ENCODE data around the gene TREML4.

Gene TREML4

DNA sequence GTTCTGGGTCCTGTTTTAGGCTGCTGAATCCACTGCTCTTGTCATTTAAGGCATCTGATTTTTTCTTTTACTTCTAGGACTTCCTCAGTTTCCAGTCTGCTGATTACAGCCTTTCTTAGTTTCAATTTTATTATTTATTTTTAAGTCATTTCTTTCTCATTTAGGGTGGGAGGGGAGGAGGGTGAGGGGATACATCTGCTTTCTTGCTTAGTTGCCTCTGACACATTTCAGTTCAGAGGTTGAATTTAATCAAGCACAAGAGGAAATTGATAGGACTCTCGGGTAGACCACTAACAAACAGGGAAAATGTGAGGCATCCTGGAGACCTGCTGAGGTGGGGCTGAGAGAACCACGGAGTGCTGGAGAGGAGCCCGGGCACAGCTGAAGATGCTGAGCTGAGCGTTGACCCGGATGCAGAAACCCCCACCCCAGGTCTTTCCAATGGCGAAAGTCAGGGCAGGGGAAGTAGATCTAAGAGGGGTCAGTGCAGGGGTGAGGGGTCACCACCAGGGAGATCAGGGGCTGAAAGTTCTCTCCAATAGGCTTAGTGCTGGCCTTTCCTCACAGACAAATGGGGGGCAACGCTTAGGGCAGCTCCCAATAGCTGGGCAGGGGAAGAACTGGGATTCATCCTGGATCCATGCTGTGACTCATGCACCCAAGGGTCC, 19.6 kb upstream of the TREML4 start:
- WGBS, 2 experiments (ENCODE audit: insufficient coverage in 2 of 2) = 78 to 89% methylated on average over 6 to 7 of the region's 7 CpGs
- H3K4me1 ChIP-seq (ENCODE audit: control insufficient read depth, insufficient read depth, low read length, poor library complexity, severe bottlenecking) = no peaks in the 10 kb centered on the region
- H3K4me3 ChIP-seq (ENCODE audit: extremely low read depth, insufficient read depth, low read length, poor library complexity, severe bottlenecking) = no peak overlapping the region
- H3K36me3 ChIP-seq (ENCODE audit: control insufficient read depth, insufficient read depth, low read length) = no peaks in the 10 kb centered on the region
- H3K27ac ChIP-seq (ENCODE audit: low read depth, low read length, severe bottlenecking) = no peak overlapping the region
- no peaks in the 10 kb centered on the region for H3K9me3 ChIP-seq (ENCODE audit: control insufficient read depth, low read length)

DNA sequence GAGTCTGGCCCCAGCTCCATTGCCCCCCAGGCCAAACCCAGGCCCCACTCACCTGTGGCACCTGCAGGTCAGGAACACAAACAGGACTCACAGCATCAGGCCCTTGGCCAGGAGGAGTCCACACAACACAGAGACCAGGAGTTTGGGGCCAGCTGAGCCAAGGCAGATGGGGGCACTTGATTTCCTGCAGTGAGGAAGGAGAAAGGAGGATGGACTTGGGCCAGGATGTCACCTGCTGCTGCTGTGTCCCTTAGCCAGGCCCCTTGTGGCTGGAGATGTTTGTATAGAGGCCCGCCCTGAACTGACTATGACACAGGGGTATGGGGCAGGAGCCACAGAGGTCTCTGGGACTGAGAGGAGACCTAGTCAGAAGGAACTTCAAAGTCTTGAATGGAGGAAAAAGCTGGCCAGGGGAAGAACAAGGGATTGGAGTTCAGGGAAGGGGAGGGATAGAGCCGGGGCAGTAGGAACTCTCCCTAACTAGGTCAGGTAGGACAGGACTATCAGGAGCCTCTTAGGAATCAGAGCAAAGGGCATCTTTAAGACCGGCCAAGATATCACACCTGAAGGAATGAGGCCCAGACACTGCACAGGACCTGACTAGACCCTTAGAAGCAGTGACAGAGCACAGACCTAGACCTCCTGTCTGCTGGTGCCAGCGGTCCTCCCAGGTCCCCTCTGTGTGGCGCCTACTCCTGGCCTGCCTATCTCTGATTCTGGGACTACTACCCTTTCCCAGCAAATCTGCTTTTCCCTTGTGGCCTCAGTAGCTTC, 18.4 kb upstream of the TREML4 start:
- Histone ChIP-seq H3K27ac (ENCODE audit: low read depth, low read length, severe bottlenecking) (no peak overlapping the region), H3K9me3 (ENCODE audit: control insufficient read depth, low read length) (peaks cover 5% of the 10 kb centered on the region), H3K4me1 (ENCODE audit: control insufficient read depth, insufficient read depth, low read length, poor library complexity, severe bottlenecking) (no peaks in the 10 kb centered on the region), H3K36me3 (ENCODE audit: control insufficient read depth, insufficient read depth, low read length) (no peaks in the 10 kb centered on the region), H3K4me3 (ENCODE audit: extremely low read depth, insufficient read depth, low read length, poor library complexity, severe bottlenecking) (no peak overlapping the region)
- 84 to 98% methylated on average over 5 of the region's 5 CpGs for WGBS, 2 experiments (ENCODE audit: insufficient coverage in 2 of 2)

- WGBS, 2 experiments (ENCODE audit: insufficient coverage in 2 of 2) = 76 to 81% methylated on average over 7 to 9 of the region's 9 CpGs
- H3K27ac ChIP-seq (ENCODE audit: low read depth, low read length, severe bottlenecking) = no peak overlapping the region
- H3K4me3 ChIP-seq (ENCODE audit: extremely low read depth, insufficient read depth, low read length, poor library complexity, severe bottlenecking) = no peak overlapping the region
- no peaks in the 10 kb centered on the region for H3K36me3 ChIP-seq (ENCODE audit: control insufficient read depth, insufficient read depth, low read length)
- peaks cover 11% of the 10 kb centered on the region for H3K9me3 ChIP-seq (ENCODE audit: control insufficient read depth, low read length)
- H3K4me1 ChIP-seq (ENCODE audit: control insufficient read depth, insufficient read depth, low read length, poor library complexity, severe bottlenecking) = no peaks in the 10 kb centered on the region
These were observed 13.4 kb upstream of the TREML4 start for GRCh38 chr6:41214559-41215238.

DNA sequence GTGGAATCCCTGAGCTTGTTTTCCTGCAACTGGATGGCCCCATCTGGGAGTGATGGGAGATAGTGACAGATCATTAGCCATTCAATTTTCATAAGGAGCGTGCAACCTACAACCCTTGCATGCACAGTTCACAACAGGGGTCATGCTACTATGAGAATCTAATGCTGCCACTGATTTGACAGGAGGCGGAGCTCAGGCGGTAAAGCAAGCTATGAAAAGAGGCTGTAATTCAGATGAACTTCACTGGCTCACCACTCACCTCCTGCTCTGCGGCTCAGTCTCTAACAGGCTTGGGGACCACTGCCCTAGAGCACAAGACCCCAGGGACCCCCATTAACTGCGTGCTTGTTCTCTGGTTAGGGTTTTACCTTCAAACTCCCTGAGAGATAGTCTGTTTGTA, 12.4 kb upstream of the TREML4 start:
- no peaks in the 10 kb centered on the region for H3K4me1 ChIP-seq (ENCODE audit: control insufficient read depth, insufficient read depth, low read length, poor library complexity, severe bottlenecking)
- peaks cover 19% of the 10 kb centered on the region for H3K9me3 ChIP-seq (ENCODE audit: control insufficient read depth, low read length)
- no peak overlapping the region for H3K4me3 ChIP-seq (ENCODE audit: extremely low read depth, insufficient read depth, low read length, poor library complexity, severe bottlenecking)
- H3K27ac ChIP-seq (ENCODE audit: low read depth, low read length, severe bottlenecking) = no peak overlapping the region
- H3K36me3 ChIP-seq (ENCODE audit: control insufficient read depth, insufficient read depth, low read length) = no peaks in the 10 kb centered on the region
- 75 to 87% methylated on average over 4 to 5 of the region's 5 CpGs for WGBS, 2 experiments (ENCODE audit: insufficient coverage in 2 of 2)

GRCh38 chr6:41216616-41217015, 11.5 kb upstream of the TREML4 start:
- H3K27ac ChIP-seq (ENCODE audit: low read depth, low read length, severe bottlenecking) = no peak overlapping the region
- no peaks in the 10 kb centered on the region for H3K4me1 ChIP-seq (ENCODE audit: control insufficient read depth, insufficient read depth, low read length, poor library complexity, severe bottlenecking)
- H3K36me3 ChIP-seq (ENCODE audit: control insufficient read depth, insufficient read depth, low read length) = no peaks in the 10 kb centered on the region
- no peak overlapping the region for H3K4me3 ChIP-seq (ENCODE audit: extremely low read depth, insufficient read depth, low read length, poor library complexity, severe bottlenecking)
- 69 to 86% methylated on average over 4 to 5 of the region's 5 CpGs for WGBS, 2 experiments (ENCODE audit: insufficient coverage in 2 of 2)
- peaks cover 23% of the 10 kb centered on the region for H3K9me3 ChIP-seq (ENCODE audit: control insufficient read depth, low read length)

DNA sequence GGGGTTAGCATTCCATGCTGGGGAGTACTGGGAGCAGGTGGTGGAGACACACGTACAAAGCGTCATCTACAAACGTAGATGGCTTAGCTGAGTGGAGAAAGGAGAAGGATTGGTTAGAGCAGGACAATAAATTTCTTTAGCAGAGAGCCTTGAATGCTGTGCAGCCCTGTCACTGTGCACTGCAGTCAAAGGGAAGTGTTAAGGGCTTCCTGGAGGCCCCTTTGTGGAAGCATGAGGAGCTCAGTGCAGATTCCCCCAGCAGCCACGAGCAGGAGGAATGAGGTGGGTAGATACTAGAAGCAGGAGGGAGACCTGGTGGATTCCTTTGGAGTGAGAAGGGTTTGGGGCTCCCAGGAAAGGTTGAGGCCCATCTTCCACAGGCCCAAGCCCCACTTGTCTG, 6.1 kb upstream of the TREML4 start:
- no peak overlapping the region for H3K4me3 ChIP-seq (ENCODE audit: extremely low read depth, insufficient read depth, low read length, poor library complexity, severe bottlenecking)
- 90 to 95% methylated on average over 3 to 4 of the region's 4 CpGs for WGBS, 2 experiments (ENCODE audit: insufficient coverage in 2 of 2)
- H3K36me3 ChIP-seq (ENCODE audit: control insufficient read depth, insufficient read depth, low read length) = no peaks in the 10 kb centered on the region
- H3K27ac ChIP-seq (ENCODE audit: low read depth, low read length, severe bottlenecking) = no peak overlapping the region
- peaks cover 12% of the 10 kb centered on the region for H3K9me3 ChIP-seq (ENCODE audit: control insufficient read depth, low read length)
- H3K4me1 ChIP-seq (ENCODE audit: control insufficient read depth, insufficient read depth, low read length, poor library complexity, severe bottlenecking) = no peaks in the 10 kb centered on the region

DNA sequence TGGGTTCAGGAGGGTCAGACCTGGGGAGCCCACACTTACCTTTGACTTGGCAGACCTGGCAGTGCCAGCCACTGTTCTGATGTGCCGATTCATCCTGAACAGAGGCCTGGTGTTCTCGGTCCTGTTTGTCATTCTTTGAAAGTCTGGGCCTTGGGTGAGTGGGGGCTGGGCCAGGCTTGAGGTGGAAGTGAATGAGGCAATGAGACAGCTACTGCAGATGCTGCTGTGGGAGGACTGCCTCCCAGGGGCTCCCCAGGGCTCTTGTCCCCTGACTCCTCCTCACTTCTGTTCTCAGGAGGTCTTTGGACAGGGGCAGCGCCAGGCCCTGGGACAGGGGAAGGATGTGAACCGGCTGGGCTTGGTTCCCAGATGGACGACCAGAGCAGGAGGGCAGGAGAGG, 5.6 kb upstream of the TREML4 start:
- Histone ChIP-seq H3K4me1 (ENCODE audit: control insufficient read depth, insufficient read depth, low read length, poor library complexity, severe bottlenecking) (no peaks in the 10 kb centered on the region), H3K9me3 (ENCODE audit: control insufficient read depth, low read length) (peaks cover 12% of the 10 kb centered on the region)
- 85 to 91% methylated on average over 4 to 5 of the region's 5 CpGs for WGBS, 2 experiments (ENCODE audit: insufficient coverage in 2 of 2)

GRCh38 chr6:41224800-41225199, 3.3 kb upstream of the TREML4 start:
- Histone ChIP-seq H3K4me3 (ENCODE audit: extremely low read depth, insufficient read depth, low read length, poor library complexity, severe bottlenecking) (no peak overlapping the region), H3K9me3 (ENCODE audit: control insufficient read depth, low read length) (peaks cover 12% of the 10 kb centered on the region), H3K27ac (ENCODE audit: low read depth, low read length, severe bottlenecking) (no peak overlapping the region), H3K4me1 (ENCODE audit: control insufficient read depth, insufficient read depth, low read length, poor library complexity, severe bottlenecking) (no peaks in the 10 kb centered on the region), H3K36me3 (ENCODE audit: control insufficient read depth, insufficient read depth, low read length) (no peaks in the 10 kb centered on the region)
- WGBS, 2 experiments (ENCODE audit: insufficient coverage in 2 of 2) = no CpG with 5 or more reads among the region's 1 CpG

More for the DNA sequence above, 5.6 kb upstream of the TREML4 start:
- H3K36me3 ChIP-seq (ENCODE audit: control insufficient read depth, insufficient read depth, low read length) = no peaks in the 10 kb centered on the region
- no peak overlapping the region for H3K4me3 ChIP-seq (ENCODE audit: extremely low read depth, insufficient read depth, low read length, poor library complexity, severe bottlenecking)
- H3K27ac ChIP-seq (ENCODE audit: low read depth, low read length, severe bottlenecking) = no peak overlapping the region

DNA sequence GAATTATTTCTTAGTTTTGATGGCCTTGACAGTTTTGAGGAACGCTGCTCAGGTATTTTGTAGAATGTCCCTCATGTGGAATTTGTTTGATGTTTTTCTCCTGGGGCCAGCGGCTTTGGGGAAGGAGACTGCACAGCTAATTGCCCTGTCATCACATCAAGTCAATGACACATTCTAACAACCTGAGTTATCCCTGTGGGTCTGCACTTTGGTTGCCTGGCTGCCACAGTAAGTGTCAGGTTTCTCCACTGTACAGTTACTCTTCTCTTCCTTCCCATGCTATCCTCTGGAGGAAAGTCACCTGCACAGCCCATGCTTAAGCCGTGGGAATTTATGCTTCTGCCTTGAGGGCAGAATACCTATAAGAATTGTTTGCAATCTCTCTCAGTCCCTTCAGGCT, 1.4 kb upstream of the TREML4 start:
- Histone ChIP-seq H3K4me3 (ENCODE audit: extremely low read depth, insufficient read depth, low read length, poor library complexity, severe bottlenecking) (no peak overlapping the region), H3K9me3 (ENCODE audit: control insufficient read depth, low read length) (no peaks in the 10 kb centered on the region), H3K36me3 (ENCODE audit: control insufficient read depth, insufficient read depth, low read length) (no peaks in the 10 kb centered on the region), H3K27ac (ENCODE audit: low read depth, low read length, severe bottlenecking) (no peak overlapping the region), H3K4me1 (ENCODE audit: control insufficient read depth, insufficient read depth, low read length, poor library complexity, severe bottlenecking) (no peaks in the 10 kb centered on the region)
- 80 to 83% methylated on average over 1 to 3 of the region's 3 CpGs for WGBS, 2 experiments (ENCODE audit: insufficient coverage in 2 of 2)

DNA sequence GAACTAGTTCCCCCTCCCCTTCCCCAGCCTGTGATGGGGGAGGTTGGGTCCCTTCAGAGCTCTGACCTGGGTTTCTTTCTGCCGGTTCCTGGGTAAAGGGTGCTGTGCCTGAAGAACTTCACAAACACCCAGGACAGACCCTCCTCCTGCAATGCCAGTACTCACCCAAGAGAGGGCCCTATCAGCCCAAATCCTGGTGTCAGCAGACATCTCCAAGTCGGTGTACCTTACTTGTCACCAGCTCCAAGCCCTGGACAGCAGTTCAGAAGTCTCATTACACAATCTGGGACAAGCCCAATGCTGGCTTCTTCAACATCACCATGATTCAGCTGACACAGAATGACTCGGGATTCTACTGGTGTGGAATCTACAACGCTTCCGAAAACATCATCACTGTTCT, 467 bp downstream of the TREML4 start:
- Histone ChIP-seq H3K4me3 (ENCODE audit: extremely low read depth, insufficient read depth, low read length, poor library complexity, severe bottlenecking) (no peak overlapping the region), H3K9me3 (ENCODE audit: control insufficient read depth, low read length) (no peaks in the 10 kb centered on the region), H3K27ac (ENCODE audit: low read depth, low read length, severe bottlenecking) (no peak overlapping the region), H3K36me3 (ENCODE audit: control insufficient read depth, insufficient read depth, low read length) (no peaks in the 10 kb centered on the region), H3K4me1 (ENCODE audit: control insufficient read depth, insufficient read depth, low read length, poor library complexity, severe bottlenecking) (no peaks in the 10 kb centered on the region)
- 51 to 65% methylated on average over 5 of the region's 5 CpGs for WGBS, 2 experiments (ENCODE audit: insufficient coverage in 2 of 2)
